HG03196 (cell line): ENCODE results near the gene MASP2.
"Not testable (repeated sequence)": the region's sequence is repeated elsewhere in the genome, so short reads cannot be mapped to it uniquely, and the experiment has no call there.

Experiments
- ATAC-seq: cut with Tn5 transposase; IDR thresholded peaks from one replicate; pipeline ENCODE4 v1.9.1; 2021; ENCODE audit not compliant: unreplicated experiment

MASP2 gene

DNA sequence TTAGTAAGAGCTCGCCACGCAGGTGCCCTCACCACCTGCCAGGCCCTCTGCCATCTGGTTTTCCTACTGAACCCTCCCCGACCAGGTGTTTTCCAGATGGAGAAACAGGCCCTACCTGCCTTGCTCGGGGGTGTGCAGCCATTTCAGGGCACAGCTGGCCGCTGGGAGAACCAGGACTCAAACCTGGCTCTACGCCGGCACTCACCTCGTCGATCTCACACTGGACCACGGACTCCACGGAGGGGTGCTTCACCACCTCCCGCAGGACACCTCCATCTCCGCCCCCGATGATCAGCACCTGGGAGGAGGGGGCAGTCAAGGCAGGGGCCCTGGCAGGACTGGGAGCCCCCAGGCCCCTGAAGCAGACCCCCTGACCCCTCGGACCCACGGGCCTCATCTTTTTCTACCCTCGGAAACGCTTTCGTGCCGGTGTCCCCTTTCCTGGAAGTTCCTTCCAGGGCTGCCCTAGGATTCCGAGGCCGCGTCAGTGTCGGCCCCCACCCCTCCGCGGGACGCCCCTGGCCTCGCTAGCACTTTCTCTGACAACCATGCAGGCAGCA is 11.6 kb upstream of the MASP2 start:
- ATAC-seq: no peak

DNA sequence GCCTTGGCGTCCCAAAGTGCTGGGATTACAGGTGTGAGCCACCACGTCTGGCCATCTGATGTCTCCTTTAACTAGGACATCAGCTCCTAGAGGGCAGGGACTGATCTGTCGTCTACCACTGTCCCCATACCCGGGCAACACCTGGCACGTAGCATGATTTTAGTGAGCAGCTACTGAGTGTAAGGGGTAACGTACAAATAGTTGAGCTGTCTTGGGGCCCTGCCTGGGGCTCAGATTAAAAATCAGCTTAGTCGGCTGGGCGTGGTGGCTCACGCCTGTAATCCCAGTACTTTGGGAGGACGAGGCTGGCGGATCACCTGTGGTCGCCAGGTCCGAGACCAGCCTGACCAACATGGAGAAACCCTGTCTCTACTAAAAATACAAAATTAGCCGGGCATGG is 11.0 kb upstream of the MASP2 start:
- ATAC-seq: no peak

GRCh38 chr1:11057477-11057876 is 10.4 kb upstream of the MASP2 start:
- no peak for ATAC-seq

DNA sequence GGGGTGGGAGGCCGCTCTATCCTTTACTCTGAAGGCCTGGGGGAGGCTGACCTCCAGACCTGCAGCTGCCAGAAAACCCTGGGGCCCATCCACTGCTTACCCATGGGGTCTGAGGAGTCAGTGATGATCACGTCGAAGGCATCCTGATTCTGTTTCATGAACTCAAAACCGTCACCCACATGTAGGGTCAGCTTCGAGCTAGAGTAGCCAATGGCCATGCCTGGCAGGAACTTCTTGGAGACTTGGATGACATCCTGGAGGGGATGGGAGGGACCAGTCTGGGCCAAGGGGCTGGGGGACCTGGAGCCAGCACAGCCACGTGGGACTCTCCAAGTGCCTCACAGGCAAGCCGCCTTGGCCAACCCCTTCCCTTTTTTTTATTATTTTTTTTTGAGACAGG is 9.5 kb upstream of the MASP2 start:
- ATAC-seq: no peak

DNA sequence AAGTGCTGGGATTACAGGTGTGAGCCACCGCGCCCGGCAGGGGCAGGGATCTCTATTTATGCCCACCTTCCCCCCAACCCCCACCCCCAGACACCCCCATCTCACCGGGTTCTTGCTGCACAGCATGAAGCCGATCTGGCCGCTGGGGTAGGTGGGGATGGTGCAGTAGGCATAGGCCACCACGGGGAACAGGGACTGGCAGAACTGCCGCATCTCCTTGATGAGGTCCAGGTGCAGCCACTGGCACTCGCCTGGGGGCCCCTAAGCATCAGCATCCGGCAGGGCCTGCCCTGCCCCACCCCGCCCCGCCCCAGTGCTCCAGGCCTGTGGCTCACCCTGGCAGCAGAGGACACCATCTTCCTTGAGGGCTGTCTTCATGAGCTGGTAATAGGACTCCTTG is 8.6 kb upstream of the MASP2 start:
- ATAC-seq: no peak

DNA sequence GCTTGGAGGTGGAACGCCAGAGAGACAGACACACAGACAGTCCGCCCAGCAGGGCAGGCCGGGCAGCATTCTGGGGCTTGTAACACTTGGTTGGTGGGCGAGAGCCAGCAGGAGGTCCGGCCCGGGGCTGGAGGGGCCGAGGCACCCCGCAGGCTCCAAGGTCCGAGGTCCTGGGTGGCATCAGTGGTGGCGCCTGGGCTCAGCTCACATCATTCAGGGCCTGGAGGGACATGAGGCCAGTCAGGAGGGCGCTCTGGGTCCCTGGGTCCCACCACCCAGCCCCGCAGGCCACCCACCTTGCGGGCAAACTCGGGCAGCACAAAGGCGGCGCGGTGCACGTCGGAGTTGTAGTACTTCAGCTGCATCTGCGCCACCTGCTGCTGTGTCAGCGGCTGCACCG is 7.6 kb upstream of the MASP2 start:
- ATAC-seq: no peak

GRCh38 chr1:11054181-11054580 is 7.1 kb upstream of the MASP2 start:
- ATAC-seq: no peak

DNA sequence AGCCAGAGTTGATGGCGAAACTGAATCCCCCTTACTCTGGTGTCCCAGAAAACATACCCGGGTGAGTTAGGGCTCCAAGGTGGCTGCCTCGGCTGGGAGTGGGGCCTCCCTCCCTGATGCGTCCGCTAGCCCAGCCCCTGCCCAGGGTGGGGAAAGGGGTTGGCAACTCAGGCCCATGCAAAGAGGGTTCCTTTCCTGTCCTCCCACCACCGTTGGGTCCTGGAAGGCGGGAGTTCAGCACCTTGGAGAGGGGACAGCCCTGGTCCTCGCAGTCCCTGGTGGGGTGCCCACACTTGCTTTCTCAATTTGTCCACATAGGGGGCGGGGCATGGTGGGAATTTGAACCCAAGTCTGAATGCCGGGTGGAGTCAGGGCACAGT is 6.7 kb upstream of the MASP2 start:
- no peak for ATAC-seq

GRCh38 chr1:11052839-11053757 is 6.1 kb upstream of the MASP2 start:
- ATAC-seq: no peak

DNA sequence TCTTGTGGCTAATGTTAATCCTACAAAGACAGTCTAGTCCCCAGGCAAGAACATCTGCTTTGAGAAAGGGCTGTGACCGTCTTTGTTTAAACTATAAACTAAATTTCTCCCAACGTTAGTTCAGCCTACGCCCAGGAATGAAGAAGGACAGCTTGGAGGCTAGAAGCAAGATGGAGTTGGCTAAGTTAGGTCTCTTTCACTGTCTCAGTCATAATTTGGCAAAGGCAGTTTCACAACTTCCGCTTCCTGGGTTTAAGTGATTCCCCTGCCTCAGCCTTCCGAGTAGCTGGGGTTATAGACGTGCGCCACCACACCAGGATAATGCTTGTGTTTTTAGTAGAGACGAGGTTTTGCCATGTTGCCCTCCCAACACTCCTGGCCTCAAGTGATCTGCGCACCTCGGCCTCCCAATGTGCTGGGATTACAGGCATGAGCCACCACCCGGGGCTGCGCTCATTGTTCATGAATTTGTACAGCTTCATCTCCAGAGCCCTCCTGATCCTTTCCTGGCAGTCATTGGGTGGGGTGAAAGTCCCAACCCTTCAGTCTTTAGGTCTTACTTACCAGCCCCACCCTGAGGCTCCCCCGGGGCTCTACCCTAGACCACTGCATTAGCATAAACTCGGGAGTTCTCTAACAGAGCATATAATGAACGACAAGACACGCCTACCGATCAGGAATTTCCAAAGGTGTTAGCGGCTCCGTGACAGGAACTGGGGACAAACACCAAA is 4.9 kb upstream of the MASP2 start:
- ATAC-seq: no peak

- not testable (repeated sequence) for ATAC-seq
Measured at GRCh38 chr1:11051121-11051520, 4.1 kb upstream of the MASP2 start.

DNA sequence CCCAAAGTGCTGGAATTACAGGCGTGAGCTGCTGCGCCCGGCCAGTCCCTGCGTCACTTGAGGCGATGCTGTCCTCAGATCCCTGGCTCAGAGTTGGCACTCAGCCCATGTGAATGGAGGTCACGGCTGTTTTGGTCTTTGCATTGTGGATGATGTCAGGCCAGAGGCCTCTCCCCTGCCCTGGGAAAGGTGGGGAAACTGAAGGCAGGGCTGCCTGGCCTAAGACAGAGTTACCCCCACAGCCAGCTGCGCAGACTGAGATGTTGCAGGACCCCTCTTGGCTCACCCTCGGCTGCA is 821 bp downstream of the MASP2 start:
- ATAC-seq: no peak

GRCh38 chr1:11045428-11046269 is 1.4 kb downstream of the MASP2 start:
- ATAC-seq: no peak

GRCh38 chr1:11044849-11045427 is 2.1 kb downstream of the MASP2 start:
- ATAC-seq: no peak

- ATAC-seq: no peak
Measured at GRCh38 chr1:11044086-11044848, 2.8 kb downstream of the MASP2 start.

DNA sequence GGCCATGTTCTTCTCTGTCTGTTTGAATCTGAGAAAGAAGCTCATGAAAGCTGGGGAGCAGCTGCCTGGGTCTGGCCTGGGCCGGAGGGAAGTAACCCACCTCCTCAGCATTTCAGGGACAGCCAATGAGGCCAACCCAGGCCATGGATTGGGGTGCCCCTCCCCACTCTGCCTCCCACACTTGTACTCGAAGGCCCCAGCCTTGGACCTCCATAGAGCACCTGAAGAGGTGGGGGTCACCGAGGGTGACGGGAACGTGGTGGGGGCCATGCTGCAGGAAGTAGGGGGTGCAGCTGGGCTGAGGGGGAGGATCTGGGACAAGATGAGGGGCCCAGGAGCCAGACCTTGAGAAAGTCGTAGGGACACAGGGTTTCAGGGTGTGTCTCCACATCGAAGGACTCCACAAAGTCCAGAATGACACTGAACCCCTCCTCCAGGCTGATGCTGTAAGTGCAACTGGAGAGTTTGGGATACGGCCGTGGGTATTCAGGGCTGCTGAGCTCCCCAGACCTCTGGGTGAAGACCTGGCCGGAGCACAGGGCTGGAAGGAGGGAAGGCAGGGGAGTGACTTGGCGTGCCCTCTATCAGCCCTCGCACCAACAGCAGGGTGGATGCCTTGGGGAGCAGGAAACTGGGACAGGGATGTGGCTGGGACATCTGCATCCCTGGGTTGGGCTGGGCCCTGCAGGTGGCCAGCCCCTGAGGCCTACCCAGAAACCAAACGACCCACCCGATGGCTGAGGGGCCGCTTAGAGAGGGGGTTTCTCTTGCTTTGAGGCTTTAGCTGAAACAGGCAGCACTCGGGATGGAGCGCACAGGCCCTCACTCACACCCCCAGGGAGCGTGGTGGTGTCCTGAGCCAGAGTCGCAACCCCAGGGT is 3.8 kb downstream of the MASP2 start:
- no peak for ATAC-seq

- ATAC-seq: no peak
Measured at GRCh38 chr1:11042065-11042464, 5.0 kb downstream of the MASP2 start.

- no peak for ATAC-seq
Measured at GRCh38 chr1:11041048-11041447, 6.0 kb downstream of the MASP2 start.

DNA sequence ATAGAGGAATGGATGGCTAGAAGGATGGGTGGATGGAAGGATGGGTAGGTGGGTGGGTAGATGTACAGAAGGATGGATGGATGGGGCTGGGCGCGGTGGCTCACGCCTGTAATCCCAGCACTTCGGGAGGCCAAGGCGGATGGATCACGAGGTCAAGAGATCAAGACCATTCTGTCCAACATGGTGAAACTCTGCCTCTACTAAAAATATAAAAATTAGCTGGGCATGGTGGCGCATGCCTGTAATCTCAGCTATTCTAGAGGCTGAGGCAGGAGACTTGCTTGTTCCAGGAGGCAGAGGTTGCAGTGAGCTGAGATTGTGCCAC is 7.0 kb downstream of the MASP2 start:
- not testable (repeated sequence) for ATAC-seq
